ENCODE data around the gene PRKACA.
A peak's percentile ranks its signal among the peaks of the same experiment; 100 is the strongest.

The PRKACA gene

DNA sequence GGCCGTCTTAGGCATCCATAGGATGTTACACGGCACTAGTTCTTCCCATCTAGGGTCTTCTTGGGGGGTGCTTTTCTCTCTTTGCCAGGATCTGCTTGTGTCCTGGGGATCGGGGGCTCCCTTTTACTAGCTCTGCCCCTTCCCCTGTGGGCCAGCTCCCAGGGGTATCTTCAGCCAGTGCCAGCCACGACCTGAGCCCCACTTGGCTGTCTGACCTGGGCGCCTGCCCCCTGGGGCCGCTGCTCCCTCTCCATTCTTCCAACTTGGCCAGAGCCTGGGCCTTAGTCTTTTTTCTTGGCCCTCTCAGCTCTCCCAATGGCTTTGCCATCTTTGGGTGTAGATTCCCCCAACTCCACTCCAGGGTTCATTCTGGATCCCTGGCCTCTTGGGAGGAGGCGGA is 3.1 kb downstream of the PRKACA start:
- no peaks in the 10 kb centered on the region for H3K36me3 Mint-ChIP-seq
- H3K4me3 Mint-ChIP-seq = no peak overlapping the region
- H3K27me3 Mint-ChIP-seq = no peaks in the 10 kb centered on the region
- no peaks in the 10 kb centered on the region for H3K9me3 Mint-ChIP-seq (ENCODE audit: low read depth)
- H3K4me1 Mint-ChIP-seq (ENCODE audit: low read depth) = peaks cover 52% of the 10 kb centered on the region
- H3K27ac Mint-ChIP-seq = no peak overlapping the region

DNA sequence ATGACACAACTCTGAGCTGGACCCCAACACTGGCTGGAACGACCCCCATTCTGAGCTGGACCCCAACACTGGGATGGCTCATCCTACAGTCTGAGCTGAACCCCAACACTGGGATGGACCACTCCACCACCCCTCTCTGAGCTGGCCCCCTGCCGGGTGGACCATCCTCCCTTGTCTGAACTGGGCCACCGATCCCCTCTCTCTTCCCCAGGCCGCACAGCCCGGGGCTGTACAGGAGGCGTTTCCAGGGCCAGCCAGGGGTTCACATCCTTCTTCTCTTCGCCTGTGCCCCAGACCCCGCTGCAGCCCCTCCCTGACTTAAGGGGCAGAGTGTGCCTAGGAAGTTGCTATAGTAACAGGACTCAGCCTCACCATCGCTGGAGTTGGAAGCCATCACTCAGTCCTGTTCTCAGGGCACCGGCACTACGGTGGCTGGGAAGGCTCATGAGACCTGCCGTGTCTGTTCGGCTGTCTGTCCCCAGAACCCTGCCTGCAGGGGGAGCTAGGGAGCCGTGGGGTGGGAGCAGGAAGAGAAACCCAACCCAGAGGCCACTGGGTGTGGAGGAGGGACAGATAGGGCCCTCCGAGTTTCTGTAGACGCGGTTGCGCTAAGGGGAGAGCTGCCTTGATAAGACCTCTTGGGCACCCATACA is 3.7 kb downstream of the PRKACA start:
- Mint-ChIP-seq H3K9me3 (ENCODE audit: low read depth) (no peaks in the 10 kb centered on the region), H3K4me3 (no peak overlapping the region), H3K27ac (peak overlapping the region; percentile 16), H3K4me1 (ENCODE audit: low read depth) (peaks cover 48% of the 10 kb centered on the region), H3K27me3 (no peaks in the 10 kb centered on the region), H3K36me3 (no peaks in the 10 kb centered on the region)

DNA sequence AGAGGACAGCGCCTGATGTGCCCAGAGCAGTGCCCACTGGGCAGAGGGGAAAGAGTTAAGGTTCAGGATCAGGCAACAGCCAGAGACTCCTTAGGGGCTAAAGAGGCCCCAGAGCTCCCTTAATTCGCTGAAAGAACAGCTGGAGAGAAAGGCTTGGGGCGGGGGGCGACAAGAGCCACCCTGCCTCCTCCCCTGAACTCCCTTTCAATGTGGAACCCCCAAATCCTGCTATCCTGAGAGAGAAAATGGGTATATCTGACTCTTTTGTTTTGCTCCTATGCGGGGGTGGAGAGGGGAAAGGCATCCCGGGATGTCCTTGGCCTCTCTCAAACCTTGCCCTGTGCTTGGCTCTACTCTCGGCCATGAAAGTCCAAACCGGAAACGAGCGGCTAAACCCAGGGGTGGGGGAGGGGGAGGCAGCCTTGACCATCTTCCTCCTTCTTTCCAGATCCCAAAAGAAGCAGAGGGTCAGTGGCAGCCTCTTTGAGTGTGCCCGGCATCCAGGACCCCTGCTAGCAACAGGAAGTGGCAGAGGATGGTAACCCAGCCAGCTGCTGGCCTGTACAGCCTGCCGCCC is 4.7 kb downstream of the PRKACA start:
- no peaks in the 10 kb centered on the region for H3K27me3 Mint-ChIP-seq

DNA sequence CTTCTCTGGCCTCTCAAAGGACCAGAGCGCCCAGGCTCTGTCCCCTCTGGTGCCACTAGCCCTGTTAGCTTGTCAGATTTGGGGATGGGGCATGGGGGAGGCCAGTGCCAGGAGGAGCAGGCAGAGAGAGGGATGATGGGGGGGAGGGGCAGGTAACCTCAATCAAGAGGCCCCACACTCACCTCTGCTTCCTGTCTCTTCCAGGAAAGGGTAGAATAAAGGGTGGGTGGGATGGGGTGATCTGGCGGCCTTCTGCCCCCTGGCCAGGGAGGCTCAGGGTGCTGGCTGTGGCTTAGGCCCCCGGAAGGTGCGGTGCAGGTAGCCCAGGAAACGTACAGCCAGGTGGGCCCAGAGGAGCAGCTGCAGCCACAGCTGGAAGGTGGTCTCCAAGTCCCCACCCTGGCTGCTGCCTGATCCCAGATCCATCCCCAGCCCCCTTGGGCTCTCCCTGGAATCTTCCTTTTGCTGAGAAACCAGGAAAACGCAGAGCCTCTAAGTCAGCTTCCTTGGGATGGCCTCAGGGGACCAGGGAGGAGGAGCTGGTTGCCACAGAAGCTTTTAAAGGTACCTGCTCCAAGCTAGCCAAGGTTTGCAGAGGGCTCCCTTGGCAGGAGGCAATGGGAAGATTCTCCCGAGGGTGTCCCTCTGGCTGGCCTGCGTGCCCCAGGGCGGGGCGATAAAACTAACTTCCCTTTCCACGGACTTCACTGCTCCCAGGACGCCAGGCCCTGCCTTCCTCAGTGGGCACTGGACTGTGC is 5.3 kb downstream of the PRKACA start:
- H3K4me1 Mint-ChIP-seq (ENCODE audit: low read depth) = peaks cover 43% of the 10 kb centered on the region
- H3K4me3 Mint-ChIP-seq = no peak overlapping the region
- no peaks in the 10 kb centered on the region for H3K27me3 Mint-ChIP-seq
- no peaks in the 10 kb centered on the region for H3K36me3 Mint-ChIP-seq
- no peaks in the 10 kb centered on the region for H3K9me3 Mint-ChIP-seq (ENCODE audit: low read depth)
- H3K27ac Mint-ChIP-seq = no peak overlapping the region

More for the DNA sequence above, 4.7 kb downstream of the PRKACA start:
- Mint-ChIP-seq H3K27ac (no peak overlapping the region), H3K4me3 (no peak overlapping the region), H3K4me1 (ENCODE audit: low read depth) (peaks cover 43% of the 10 kb centered on the region), H3K36me3 (no peaks in the 10 kb centered on the region), H3K9me3 (ENCODE audit: low read depth) (no peaks in the 10 kb centered on the region)

DNA sequence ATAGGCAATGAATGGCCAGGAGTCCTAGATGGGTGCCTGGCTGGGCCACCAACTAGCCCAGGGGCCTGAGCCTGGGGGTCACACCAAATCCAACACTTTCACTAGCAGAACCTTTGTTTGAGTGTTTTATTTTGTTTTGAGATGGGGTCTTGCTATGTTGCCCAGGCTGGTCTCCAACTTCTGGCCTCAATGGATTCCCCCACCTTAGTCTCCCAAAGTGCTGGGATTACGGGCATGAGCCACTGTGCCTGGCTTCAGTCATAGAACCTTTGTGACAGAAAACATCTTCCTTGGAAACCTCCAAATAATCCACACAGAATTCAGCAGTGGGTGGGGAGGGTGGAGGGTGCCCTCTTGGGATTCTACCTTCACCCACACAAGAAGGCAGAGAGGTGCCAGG is 6.1 kb downstream of the PRKACA start:
- no peaks in the 10 kb centered on the region for H3K9me3 Mint-ChIP-seq (ENCODE audit: low read depth)
- H3K4me1 Mint-ChIP-seq (ENCODE audit: low read depth) = peaks cover 40% of the 10 kb centered on the region
- H3K27me3 Mint-ChIP-seq = no peaks in the 10 kb centered on the region
- no peaks in the 10 kb centered on the region for H3K36me3 Mint-ChIP-seq
- H3K4me3 Mint-ChIP-seq = no peak overlapping the region
- no peak overlapping the region for H3K27ac Mint-ChIP-seq

DNA sequence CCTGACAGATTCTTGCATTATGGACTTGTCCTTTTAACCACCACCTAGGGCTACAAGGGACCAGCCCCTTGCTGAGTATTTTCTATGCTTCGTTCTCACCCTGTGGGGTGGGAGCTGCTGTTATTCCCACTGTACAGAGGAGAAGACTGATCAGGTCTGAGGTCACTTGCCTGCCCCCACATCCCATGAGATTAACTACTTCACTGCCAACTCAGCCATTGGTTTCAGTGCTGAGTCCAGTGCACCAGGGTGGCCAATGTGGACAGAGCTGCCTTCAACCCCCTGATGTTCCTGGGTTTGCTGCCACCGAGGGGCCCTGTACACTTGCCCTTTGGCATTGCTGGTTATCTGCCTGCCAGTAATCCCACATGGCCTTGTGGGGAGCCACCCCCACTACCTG is 6.9 kb downstream of the PRKACA start:
- H3K9me3 Mint-ChIP-seq (ENCODE audit: low read depth) = no peaks in the 10 kb centered on the region
- H3K4me3 Mint-ChIP-seq = no peak overlapping the region
- peaks cover 32% of the 10 kb centered on the region for H3K4me1 Mint-ChIP-seq (ENCODE audit: low read depth)
- H3K36me3 Mint-ChIP-seq = no peaks in the 10 kb centered on the region
- H3K27me3 Mint-ChIP-seq = no peaks in the 10 kb centered on the region
- H3K27ac Mint-ChIP-seq = peak overlapping the region; percentile 41

DNA sequence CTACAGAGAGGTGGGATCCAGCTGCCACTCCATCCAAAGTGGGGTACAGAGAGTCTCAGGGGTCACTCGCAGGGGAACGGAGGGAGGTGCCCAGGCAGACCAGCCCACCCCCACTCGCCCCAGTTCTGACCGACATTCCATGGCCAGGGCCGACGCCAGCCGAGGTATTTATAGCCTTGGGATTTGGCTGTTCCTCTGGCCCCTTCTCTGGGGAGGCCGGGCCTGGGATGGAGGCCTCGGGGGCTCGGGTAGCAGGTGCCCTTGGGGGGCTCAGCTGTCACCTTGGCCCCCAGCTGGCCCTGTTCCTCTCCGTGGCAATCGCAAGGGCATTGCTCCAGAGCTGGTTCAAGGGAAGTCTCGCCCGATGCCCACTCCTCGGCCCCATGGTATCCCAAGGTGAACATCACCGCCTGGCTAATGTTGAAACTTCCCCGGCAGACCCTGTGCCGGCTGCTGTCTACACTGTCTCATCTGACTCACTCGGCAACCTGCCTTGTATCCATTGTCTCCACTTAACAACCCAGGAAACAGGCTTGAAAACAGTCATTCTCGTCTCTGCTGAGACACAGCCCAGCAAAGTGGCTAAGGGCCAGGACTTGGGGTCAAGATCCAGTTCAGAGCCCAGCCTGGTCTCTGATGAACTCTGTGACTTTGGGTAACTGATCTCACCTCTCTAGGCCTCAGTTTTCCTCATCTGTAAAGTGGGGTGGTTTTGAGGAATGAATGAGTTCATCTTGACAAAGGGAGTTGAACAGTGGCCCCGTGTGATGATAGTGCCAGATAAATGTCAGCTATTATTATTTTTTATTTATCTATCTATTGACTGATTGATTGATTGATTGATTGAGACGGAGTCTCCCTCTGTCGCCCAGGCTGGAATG is 9.7 kb downstream of the PRKACA start:
- Mint-ChIP-seq H3K9me3 (ENCODE audit: low read depth) (no peaks in the 10 kb centered on the region), H3K27ac (no peak overlapping the region), H3K4me1 (ENCODE audit: low read depth) (peaks cover 15% of the 10 kb centered on the region), H3K4me3 (no peak overlapping the region), H3K27me3 (no peaks in the 10 kb centered on the region), H3K36me3 (no peaks in the 10 kb centered on the region)

DNA sequence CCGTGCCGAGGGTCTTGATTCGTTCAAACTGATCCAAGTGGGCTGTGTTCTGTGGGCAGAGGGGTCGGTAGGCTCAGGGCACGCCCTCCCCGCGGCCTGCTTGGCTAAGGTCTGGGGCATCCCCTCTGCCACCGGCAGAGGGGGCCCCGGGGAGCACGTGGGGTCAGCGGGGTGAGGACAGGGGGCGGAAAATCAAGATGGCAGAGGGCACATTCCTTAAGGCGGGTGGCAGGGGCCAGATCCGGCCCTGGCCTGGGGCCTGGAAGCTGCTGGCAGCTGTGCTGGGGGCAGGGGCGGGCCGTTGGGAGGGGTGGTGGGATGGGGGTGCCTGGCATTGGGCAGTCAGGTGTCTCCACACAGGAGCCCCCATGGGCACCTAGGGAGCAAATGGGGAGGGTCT is 10.7 kb downstream of the PRKACA start:
- Mint-ChIP-seq H3K27ac (no peak overlapping the region), H3K9me3 (ENCODE audit: low read depth) (no peaks in the 10 kb centered on the region), H3K27me3 (no peaks in the 10 kb centered on the region), H3K36me3 (no peaks in the 10 kb centered on the region), H3K4me3 (no peak overlapping the region), H3K4me1 (ENCODE audit: low read depth) (peaks cover 9% of the 10 kb centered on the region)

DNA sequence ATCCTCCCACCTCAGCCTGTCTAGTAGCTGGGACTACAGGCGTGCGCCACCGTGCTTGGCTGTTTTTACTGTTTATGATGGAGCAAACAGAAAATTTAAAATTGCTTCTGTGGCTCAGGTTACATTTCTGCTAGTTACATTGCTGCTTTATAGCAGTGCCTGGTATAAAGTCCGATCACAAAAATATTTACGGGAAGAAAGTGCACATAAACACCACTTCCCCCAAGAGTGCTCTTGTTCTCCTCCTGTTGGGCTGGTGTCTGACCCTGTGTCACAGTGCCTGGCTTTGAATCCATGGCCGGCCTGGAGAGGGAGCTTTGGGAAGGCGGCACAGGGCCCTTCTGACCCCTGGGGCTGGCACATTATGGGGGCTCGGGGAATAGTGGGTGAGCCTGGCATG is 11.9 kb downstream of the PRKACA start:
- Mint-ChIP-seq H3K9me3 (ENCODE audit: low read depth) (no peaks in the 10 kb centered on the region), H3K27me3 (no peaks in the 10 kb centered on the region), H3K4me3 (no peak overlapping the region), H3K4me1 (ENCODE audit: low read depth) (peaks cover 3% of the 10 kb centered on the region), H3K36me3 (no peaks in the 10 kb centered on the region), H3K27ac (no peak overlapping the region)

DNA sequence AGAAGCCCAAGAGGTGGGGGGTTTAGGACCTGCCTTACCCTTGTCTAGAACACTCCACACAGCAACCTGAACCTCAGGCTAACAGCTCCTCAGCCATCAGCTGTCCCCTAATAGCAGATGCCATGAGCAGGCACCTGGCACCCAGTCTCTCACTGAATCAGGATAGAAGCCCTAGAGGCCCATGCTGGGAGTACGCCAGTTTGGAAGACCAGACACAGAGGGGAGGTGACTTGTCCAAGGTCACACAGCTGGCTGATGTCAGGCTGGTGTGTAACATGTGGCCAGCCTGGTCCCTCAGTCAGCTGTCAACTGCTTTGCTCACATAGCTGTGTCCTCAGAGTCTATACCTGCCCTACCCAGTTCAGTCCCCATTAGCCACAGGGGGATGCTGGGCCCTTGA is 14.3 kb downstream of the PRKACA start:
- Mint-ChIP-seq H3K4me1 (ENCODE audit: low read depth) (no peaks in the 10 kb centered on the region), H3K27ac (no peak overlapping the region), H3K27me3 (no peaks in the 10 kb centered on the region), H3K36me3 (no peaks in the 10 kb centered on the region), H3K4me3 (no peak overlapping the region), H3K9me3 (ENCODE audit: low read depth) (no peaks in the 10 kb centered on the region)

DNA sequence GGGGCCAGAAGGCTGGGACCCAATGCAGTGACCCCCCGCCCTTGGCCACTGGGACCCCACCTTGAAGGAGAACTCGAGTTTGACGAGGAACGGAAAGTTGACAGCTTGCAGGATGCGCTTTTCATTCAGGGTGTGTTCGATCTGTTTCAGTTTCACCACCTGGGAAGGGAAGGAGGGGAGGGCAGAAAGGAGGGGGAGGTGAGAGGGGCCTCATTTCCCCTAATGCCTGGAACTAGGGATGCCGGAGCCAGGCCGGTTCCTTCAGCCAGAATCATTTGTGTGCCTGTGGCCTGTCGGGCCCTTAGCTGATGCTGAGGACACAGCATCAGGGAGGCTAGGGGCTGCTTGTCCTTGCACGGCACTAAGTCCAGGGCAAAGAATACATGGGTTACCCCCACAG is 14.8 kb downstream of the PRKACA start:
- no peaks in the 10 kb centered on the region for H3K9me3 Mint-ChIP-seq (ENCODE audit: low read depth)
- no peaks in the 10 kb centered on the region for H3K4me1 Mint-ChIP-seq (ENCODE audit: low read depth)
- no peaks in the 10 kb centered on the region for H3K36me3 Mint-ChIP-seq
- no peak overlapping the region for H3K4me3 Mint-ChIP-seq
- no peaks in the 10 kb centered on the region for H3K27me3 Mint-ChIP-seq
- no peak overlapping the region for H3K27ac Mint-ChIP-seq

DNA sequence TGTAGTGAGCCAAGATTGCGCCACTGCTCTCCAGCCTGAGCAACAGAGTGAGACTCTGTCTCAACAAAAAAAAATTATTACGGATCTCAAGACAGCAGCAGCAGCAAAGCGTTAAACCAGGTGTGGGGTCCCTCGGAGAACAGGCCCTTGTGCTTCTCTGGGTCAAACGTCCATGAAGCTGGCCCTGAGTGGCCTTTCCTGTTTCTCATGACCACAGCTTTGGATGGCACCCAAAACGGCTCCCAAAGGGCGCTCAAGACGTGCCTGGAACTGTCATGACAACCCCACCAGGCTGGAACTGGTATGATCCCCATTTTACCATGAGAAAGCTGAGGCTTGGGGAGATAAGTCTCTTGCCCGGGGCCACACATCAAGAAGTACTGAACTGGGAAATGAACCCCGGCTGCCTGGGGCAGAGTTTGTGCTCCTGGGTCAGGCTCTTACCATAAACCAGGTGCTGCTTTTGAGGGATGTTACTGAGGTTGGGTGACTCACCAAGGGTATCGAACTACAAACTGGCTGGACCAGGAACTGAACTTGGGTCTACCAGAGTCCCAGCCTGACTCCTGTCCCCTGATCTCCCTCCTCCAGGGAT is 15.4 kb downstream of the PRKACA start:
- Mint-ChIP-seq H3K4me1 (ENCODE audit: low read depth) (no peaks in the 10 kb centered on the region), H3K36me3 (no peaks in the 10 kb centered on the region), H3K9me3 (ENCODE audit: low read depth) (no peaks in the 10 kb centered on the region), H3K27ac (no peak overlapping the region), H3K4me3 (no peak overlapping the region), H3K27me3 (no peaks in the 10 kb centered on the region)

DNA sequence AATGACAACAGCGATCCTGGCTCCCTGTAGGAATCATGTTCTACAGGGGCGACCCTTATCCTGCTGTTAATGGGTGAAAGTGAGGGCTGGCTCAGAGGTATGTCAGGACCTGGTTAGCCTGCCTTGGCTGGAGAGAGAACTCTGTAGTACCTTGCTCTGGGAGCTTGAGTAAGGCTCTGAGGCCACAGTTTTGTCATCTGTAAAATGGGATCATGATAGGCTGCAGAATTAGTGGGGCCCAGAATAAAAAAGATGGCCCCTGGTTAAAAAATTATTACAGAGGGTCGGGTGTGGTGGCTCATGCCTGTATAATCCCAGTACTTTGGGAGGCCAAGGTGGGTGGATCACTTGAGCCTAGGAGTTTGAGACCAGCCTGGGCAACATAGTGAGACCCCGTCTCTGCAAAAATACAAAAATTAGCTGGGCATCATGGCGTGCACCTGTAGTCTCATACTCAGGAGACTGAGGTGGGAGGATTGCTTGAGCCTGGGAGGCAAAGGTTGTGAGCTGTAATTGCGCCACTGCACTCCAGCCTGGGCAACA is 16.5 kb downstream of the PRKACA start:
- Mint-ChIP-seq H3K36me3 (no peaks in the 10 kb centered on the region), H3K27me3 (no peaks in the 10 kb centered on the region), H3K4me1 (ENCODE audit: low read depth) (no peaks in the 10 kb centered on the region), H3K27ac (no peak overlapping the region), H3K4me3 (no peak overlapping the region), H3K9me3 (ENCODE audit: low read depth) (no peaks in the 10 kb centered on the region)

DNA sequence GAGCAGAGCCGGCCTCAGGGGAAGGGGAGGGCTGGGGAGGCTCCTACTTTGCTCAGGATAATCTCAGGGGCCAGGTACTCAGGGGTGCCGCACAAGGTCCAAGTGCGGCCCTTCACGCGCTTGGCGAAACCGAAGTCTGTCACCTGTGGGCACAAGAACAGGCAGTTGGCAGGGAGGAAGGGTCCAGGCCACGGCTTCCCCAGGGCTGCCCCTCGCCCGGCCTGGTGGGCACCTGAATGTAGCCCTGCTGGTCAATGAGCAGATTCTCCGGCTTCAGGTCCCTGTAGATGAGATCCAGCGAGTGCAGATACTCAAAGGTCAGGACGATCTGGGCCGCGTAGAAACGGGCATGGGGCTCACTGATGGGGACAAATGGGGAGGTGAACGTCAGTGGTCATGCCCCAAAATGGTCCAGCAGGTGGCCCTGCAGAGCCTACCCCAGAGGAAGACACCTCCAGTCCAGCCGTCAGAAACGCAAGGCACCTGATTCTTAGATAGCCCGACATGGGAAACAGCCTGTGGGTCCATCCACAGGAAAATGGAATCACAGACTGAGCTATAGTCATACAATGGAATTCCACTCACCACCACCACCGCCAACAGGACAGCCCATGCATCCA is 19.9 kb downstream of the PRKACA start:
- H3K4me3 Mint-ChIP-seq = no peak overlapping the region
- H3K4me1 Mint-ChIP-seq (ENCODE audit: low read depth) = peaks cover 4% of the 10 kb centered on the region
- H3K9me3 Mint-ChIP-seq (ENCODE audit: low read depth) = no peaks in the 10 kb centered on the region
- H3K27ac Mint-ChIP-seq = no peak overlapping the region
- H3K36me3 Mint-ChIP-seq = peaks cover 2% of the 10 kb centered on the region
- no peaks in the 10 kb centered on the region for H3K27me3 Mint-ChIP-seq
